ENCODE measurements around the gene HECTD2. TPM values are rescaled to one million over a fixed set of nuclear protein-coding genes. Genes with fewer than 3 reads are reported as not detected.
"Not testable (repeated sequence)": the region's sequence is repeated elsewhere in the genome, so short reads cannot be mapped to it uniquely, and the experiment has no call there.

The HECTD2 gene
- total RNA-seq, 1 experiment from 2014 or later, result 5.2 TPM

DNA sequence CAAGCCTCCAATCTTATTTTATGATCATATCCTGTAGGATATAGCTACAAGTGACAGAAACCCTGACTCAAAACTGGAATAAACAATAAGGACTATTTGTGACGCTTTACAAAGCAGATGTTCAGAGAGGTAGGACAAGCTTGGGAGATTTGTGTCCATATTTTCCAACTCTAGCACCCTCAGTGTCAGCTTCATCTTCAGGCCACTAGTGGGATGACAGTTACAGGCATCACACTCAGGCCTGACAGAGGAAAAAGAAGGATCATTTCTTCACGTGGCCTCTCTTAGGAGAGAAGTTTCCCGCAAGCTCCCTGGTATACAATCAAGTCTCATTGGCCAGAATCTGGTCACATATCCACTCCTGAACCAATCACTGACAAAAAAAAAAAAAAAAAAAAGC, 148.3 kb downstream of the HECTD2 start:
- no peaks in the 10 kb centered on the region for H3K79me2 ChIP-seq (ENCODE audit: low read depth)

DNA sequence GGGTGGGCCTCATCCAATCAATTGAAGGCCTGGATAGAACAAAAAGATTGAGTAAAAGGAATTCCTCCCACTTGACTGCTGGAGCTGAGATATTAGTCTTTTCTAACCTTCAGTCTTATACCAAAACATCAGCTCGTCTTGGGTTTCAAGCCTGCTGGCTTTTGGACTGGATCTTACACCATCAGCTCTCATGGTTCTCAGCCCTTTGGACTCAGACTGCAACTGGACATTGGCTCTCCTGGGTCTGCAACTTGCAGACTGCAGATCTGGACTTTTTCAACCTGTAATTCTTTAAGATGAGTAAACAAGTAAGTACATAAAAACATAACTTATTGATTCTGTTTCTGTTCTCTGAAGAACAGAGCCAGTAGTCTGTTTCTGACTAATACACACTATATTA, 149.0 kb downstream of the HECTD2 start:
- no peak overlapping the region for H2AFZ ChIP-seq
- no peaks in the 10 kb centered on the region for H3K36me3 ChIP-seq (ENCODE audit: low read depth)
- H3K4me1 ChIP-seq (replicated peaks; ENCODE audit: insufficient read depth), result no peaks in the 10 kb centered on the region
- no peak overlapping the region for H3K4me3 ChIP-seq
- BruUV-seq (replicated peaks), result no TSS peak
- H3K9me3 ChIP-seq (ENCODE audit: insufficient read depth, low read depth), result no peaks in the 10 kb centered on the region
- no peaks in the 10 kb centered on the region for H3K9me2 ChIP-seq (ENCODE audit: insufficient read depth)
- no peak for DNase-seq
- H3K27me3 ChIP-seq (ENCODE audit: insufficient read depth, low read depth), result no peaks in the 10 kb centered on the region
- ChIA-PET POLR2A (ENCODE audit: unreplicated experiment) (no interaction called here), CTCF (no interaction called here)
- intact Hi-C loops (cut with micrococcal nuclease; ENCODE audit: unreplicated experiment), result no loop called here
- no peaks in the 10 kb centered on the region for H3K79me2 ChIP-seq (ENCODE audit: low read depth)
- no peak overlapping the region for H3K27ac ChIP-seq
- H3F3A ChIP-seq (ENCODE audit: insufficient read depth, low read depth), result no peaks in the 10 kb centered on the region
- TF ChIP-seq, protein P1, sequence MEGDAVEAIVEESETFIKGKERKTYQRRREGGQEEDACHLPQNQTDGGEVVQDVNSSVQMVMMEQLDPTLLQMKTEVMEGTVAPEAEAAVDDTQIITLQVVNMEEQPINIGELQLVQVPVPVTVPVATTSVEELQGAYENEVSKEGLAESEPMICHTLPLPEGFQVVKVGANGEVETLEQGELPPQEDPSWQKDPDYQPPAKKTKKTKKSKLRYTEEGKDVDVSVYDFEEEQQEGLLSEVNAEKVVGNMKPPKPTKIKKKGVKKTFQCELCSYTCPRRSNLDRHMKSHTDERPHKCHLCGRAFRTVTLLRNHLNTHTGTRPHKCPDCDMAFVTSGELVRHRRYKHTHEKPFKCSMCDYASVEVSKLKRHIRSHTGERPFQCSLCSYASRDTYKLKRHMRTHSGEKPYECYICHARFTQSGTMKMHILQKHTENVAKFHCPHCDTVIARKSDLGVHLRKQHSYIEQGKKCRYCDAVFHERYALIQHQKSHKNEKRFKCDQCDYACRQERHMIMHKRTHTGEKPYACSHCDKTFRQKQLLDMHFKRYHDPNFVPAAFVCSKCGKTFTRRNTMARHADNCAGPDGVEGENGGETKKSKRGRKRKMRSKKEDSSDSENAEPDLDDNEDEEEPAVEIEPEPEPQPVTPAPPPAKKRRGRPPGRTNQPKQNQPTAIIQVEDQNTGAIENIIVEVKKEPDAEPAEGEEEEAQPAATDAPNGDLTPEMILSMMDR (conservative IDR thresholded peaks at IDR 0.05), result no peak
- no peak for TF ChIP-seq EZH2 (IDR thresholded peaks at IDR 0.05; ENCODE audit: low read depth)
- no peaks in the 10 kb centered on the region for H4K20me1 ChIP-seq (ENCODE audit: insufficient read depth)
- H3K4me2 ChIP-seq, result no peak overlapping the region

More for the DNA sequence above, 148.3 kb downstream of the HECTD2 start:
- Histone ChIP-seq H3K9me2 (ENCODE audit: insufficient read depth) (no peaks in the 10 kb centered on the region), H3K9me3 (ENCODE audit: insufficient read depth, low read depth) (no peaks in the 10 kb centered on the region), H3K4me3 (no peak overlapping the region), H3K36me3 (ENCODE audit: low read depth) (no peaks in the 10 kb centered on the region), H3K27ac (no peak overlapping the region), H3K4me1 (replicated peaks; ENCODE audit: insufficient read depth) (no peaks in the 10 kb centered on the region), H4K20me1 (ENCODE audit: insufficient read depth) (no peaks in the 10 kb centered on the region), H3K27me3 (ENCODE audit: insufficient read depth, low read depth) (no peaks in the 10 kb centered on the region), H2AFZ (no peak overlapping the region), H3K4me2 (no peak overlapping the region), H3F3A (ENCODE audit: insufficient read depth, low read depth) (no peaks in the 10 kb centered on the region)
- intact Hi-C loops (cut with micrococcal nuclease; ENCODE audit: unreplicated experiment), result no loop called here
- no peak for DNase-seq
- TF ChIP-seq, protein P1 (conservative IDR thresholded peaks at IDR 0.05), result no peak
- no peak for TF ChIP-seq EZH2 (IDR thresholded peaks at IDR 0.05; ENCODE audit: low read depth)
- no TSS peak for BruUV-seq (replicated peaks)
- POLR2A ChIA-PET (ENCODE audit: unreplicated experiment), result no interaction called here
- CTCF ChIA-PET, result no interaction called here

DNA sequence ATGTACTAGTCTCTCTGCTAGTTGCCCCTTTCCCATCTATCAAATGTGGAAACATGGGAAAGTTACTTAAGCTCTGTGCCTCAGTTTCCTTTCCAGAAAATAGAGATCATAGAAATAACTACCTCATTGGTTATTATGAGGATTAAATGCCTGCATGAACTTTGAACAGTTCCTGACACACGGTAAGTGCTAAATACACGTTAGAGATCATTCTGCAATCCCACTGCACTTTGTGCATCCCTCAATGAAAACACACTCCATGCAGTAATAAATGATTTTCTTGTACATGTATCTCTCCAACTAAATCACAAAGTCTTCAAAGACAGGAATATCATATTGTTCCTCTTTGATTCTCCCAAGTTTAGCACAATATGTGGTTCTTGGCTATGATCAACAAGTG, 149.6 kb downstream of the HECTD2 start:
- ChIA-PET CTCF (no interaction called here), POLR2A (ENCODE audit: unreplicated experiment) (no interaction called here)
- H3F3A ChIP-seq (ENCODE audit: insufficient read depth, low read depth), result no peaks in the 10 kb centered on the region
- H3K4me3 ChIP-seq, result no peak overlapping the region
- intact Hi-C loops (cut with micrococcal nuclease; ENCODE audit: unreplicated experiment), result no loop called here
- H3K36me3 ChIP-seq (ENCODE audit: low read depth), result no peaks in the 10 kb centered on the region
- H2AFZ ChIP-seq, result no peak overlapping the region
- no peak overlapping the region for H3K27ac ChIP-seq
- BruUV-seq (replicated peaks), result no TSS peak
- no peak for DNase-seq
- H3K9me3 ChIP-seq (ENCODE audit: insufficient read depth, low read depth), result no peaks in the 10 kb centered on the region
- TF ChIP-seq, protein P1 (conservative IDR thresholded peaks at IDR 0.05), result no peak
- no peak for TF ChIP-seq EZH2 (IDR thresholded peaks at IDR 0.05; ENCODE audit: low read depth)
- H4K20me1 ChIP-seq (ENCODE audit: insufficient read depth), result no peaks in the 10 kb centered on the region
- H3K4me2 ChIP-seq, result no peak overlapping the region
- H3K27me3 ChIP-seq (ENCODE audit: insufficient read depth, low read depth), result no peaks in the 10 kb centered on the region
- no peaks in the 10 kb centered on the region for H3K4me1 ChIP-seq (replicated peaks; ENCODE audit: insufficient read depth)
- no peaks in the 10 kb centered on the region for H3K79me2 ChIP-seq (ENCODE audit: low read depth)
- H3K9me2 ChIP-seq (ENCODE audit: insufficient read depth), result no peaks in the 10 kb centered on the region

DNA sequence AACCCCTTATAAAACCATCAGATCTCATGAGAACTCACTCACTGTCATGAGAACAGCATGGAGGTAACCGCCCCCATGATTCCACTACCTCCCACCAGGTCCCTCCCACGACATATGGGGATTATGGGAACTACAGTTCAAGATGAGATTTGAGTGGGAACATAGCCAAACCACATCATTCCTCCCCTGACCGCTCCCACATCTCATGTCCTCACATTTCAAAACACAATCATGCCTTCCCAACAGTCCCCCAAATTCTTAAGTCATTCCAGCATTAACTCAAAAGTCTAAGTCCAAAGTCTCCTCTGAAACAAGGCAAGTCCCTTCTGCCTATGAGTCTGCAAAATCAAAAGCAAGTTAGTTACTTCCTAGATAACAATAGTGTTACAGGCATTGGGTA, 150.7 kb downstream of the HECTD2 start:
- H3K27ac ChIP-seq; H3K9me3 ChIP-seq (ENCODE audit: insufficient read depth, low read depth); DNase-seq; H3K36me3 ChIP-seq (ENCODE audit: low read depth); H3K9me2 ChIP-seq (ENCODE audit: insufficient read depth); H3K27me3 ChIP-seq (ENCODE audit: insufficient read depth, low read depth); H2AFZ ChIP-seq; CTCF ChIA-PET; BruUV-seq (replicated peaks); H3K4me3 ChIP-seq; H3K4me2 ChIP-seq; H4K20me1 ChIP-seq (ENCODE audit: insufficient read depth); H3K4me1 ChIP-seq (replicated peaks; ENCODE audit: insufficient read depth); H3K79me2 ChIP-seq (ENCODE audit: low read depth); intact Hi-C loops (cut with micrococcal nuclease; ENCODE audit: unreplicated experiment); POLR2A ChIA-PET (ENCODE audit: unreplicated experiment); H3F3A ChIP-seq (ENCODE audit: insufficient read depth, low read depth): not testable (repeated sequence)
